PC-9 (cell line): ENCODE results near the gene PDE1C. TPM values are rescaled to one million over a fixed set of nuclear protein-coding genes. Genes with fewer than 3 reads are reported as not detected.

Source experiments
- BruUV-seq: library from RNA; stranded (reverse); fragments of 400-500 nt; replicated peaks from 2 replicates; lab custom pipeline; 2021; lab: Mats Ljungman, UMichigan
- CTCF ChIA-PET: fragments of 300-600 bp; sonication (Branson Sonifier 250); formaldehyde crosslinking; loops from one replicate; lab custom pipeline; 2022; ENCODE audit warnings: antibody characterized with exemption; lab: Charles Lee
- POLR2A ChIA-PET: fragments of 300-600 bp; sonication (Branson Sonifier 250); formaldehyde crosslinking; loops from one replicate; lab custom pipeline; 2022; ENCODE audit warnings: antibody characterized with exemption; ENCODE audit not compliant: unreplicated experiment; lab: Charles Lee
- DNase-seq, 2 experiments: peaks; one replicate each; pipeline versions ENCODE4 v3.0.0 to v3.0.0-alpha.2; 2015 to 2022; ENCODE audit warnings: mixed read lengths in 1 of 2
- H2AFZ ChIP-seq: fragments of 200-600 bp; sonication (generic); 2 replicates; pipeline ENCODE4 v1.8.1; 2017; ENCODE audit warnings: antibody characterized with exemption
- H3F3A ChIP-seq: fragments of 200-600 bp; sonication (generic); 2 replicates; pipeline ENCODE4 v1.8.1; 2017; ENCODE audit warnings: antibody characterized with exemption, mild to moderate bottlenecking, low read depth; ENCODE audit not compliant: insufficient read depth
- H3K27ac ChIP-seq: fragments of 200-600 bp; sonication (generic); 2 replicates; pipeline ENCODE4 v1.6.1; 2016; ENCODE audit warnings: mixed run types
- H3K27me3 ChIP-seq: fragments of 200-600 bp; sonication (generic); 2 replicates; pipeline ENCODE4 v1.6.1; 2016; ENCODE audit warnings: low read depth, mixed run types; ENCODE audit not compliant: insufficient read depth
- H3K36me3 ChIP-seq: fragments of 200-600 bp; sonication (generic); 2 replicates; pipeline ENCODE4 v1.6.1; 2016; ENCODE audit warnings: low read depth, mixed run types
- H3K4me1 ChIP-seq: fragments of 200-600 bp; sonication (generic); replicated peaks from 2 replicates; pipeline ENCODE4 v1.6.1; 2016; ENCODE audit warnings: mixed run types; ENCODE audit not compliant: insufficient read depth
- H3K4me2 ChIP-seq: fragments of 200-600 bp; sonication (generic); 2 replicates; pipeline ENCODE4 v1.6.1; 2017; ENCODE audit warnings: mixed run types
- H3K4me3 ChIP-seq: fragments of 200-600 bp; sonication (generic); 2 replicates; pipeline ENCODE4 v1.6.1; 2016; ENCODE audit warnings: mixed run types
- H3K79me2 ChIP-seq: fragments of 200-600 bp; sonication (generic); 2 replicates; pipeline ENCODE4 v1.6.1; 2017; ENCODE audit warnings: low read depth, mixed run types
- H3K9me2 ChIP-seq: fragments of 200-600 bp; sonication (generic); 2 replicates; pipeline ENCODE4 v1.8.1; 2017; ENCODE audit warnings: mild to moderate bottlenecking; ENCODE audit not compliant: insufficient read depth
- H3K9me3 ChIP-seq: fragments of 200-600 bp; sonication (generic); 2 replicates; pipeline ENCODE4 v1.8.1; 2016; ENCODE audit warnings: low read depth; ENCODE audit not compliant: insufficient read depth
- H4K20me1 ChIP-seq: fragments of 200-600 bp; sonication (generic); 2 replicates; pipeline ENCODE4 v1.8.1; 2017; ENCODE audit not compliant: insufficient read depth
- EZH2 ChIP-seq: fragments of 200-600 bp; sonication (generic); IDR thresholded peaks from 2 replicates; pipeline ENCODE4 v1.8.0; 2017; ENCODE audit warnings: antibody characterized with exemption, low read depth
- intact Hi-C: fragments of 100-400 bp; cut with micrococcal nuclease; formaldehyde crosslinking; loops from one replicate; pipeline ENCODE4 v1.10.0; 2022; ENCODE audit not compliant: unreplicated experiment
- total RNA-seq: library from RNA; stranded (reverse); gene quantifications from 2 replicates; pipeline ENCODE4 v1.2.3, GENCODE V29; 2021
- TF ChIP-seq, protein P1 (sequence below): fragments of 200-600 bp; sonication (generic); conservative IDR thresholded peaks from 2 replicates; pipeline ENCODE4 v1.6.1; 2017; ENCODE audit warnings: mixed run types, antibody characterized with exemption, mild to moderate bottlenecking, moderate library complexity

PDE1C gene
- total RNA-seq, 1 experiment from 2014 or later, result 1.7 TPM

DNA sequence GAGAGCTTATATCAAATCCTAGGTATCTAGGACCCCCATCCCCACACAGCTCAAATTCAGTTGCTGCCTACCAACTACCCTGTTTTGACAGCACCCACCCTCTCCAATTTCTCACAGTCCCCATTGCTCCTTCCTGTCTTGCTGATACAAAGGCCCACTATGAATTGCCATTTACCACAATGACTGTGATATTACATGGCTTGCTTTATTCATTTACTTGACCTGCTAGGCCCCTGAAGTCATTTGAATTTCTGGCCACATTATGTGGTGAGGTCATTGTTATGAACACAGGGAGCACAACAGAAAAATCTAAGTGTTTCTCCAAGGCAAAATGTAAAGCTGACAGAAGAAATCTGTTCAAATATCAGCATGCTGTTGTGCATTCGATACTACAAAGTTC is 281.8 kb downstream of the PDE1C start:
- Histone ChIP-seq H3K4me3 (no peak overlapping the region), H3K27me3 (no peaks in the 10 kb centered on the region), H3K9me2 (no peaks in the 10 kb centered on the region), H3K4me1 (no peaks in the 10 kb centered on the region), H3K9me3 (no peaks in the 10 kb centered on the region), H3K27ac (no peak overlapping the region), H3K36me3 (no peaks in the 10 kb centered on the region), H3F3A (no peaks in the 10 kb centered on the region), H3K79me2 (no peaks in the 10 kb centered on the region), H4K20me1 (no peaks in the 10 kb centered on the region), H3K4me2 (no peak overlapping the region), H2AFZ (no peak overlapping the region)
- CTCF ChIA-PET, result no interaction called here
- no TSS peak for BruUV-seq
- DNase-seq, result no peak
- intact Hi-C loops, result no loop called here
- POLR2A ChIA-PET, result no interaction called here
- TF ChIP-seq EZH2, result no peak
- TF ChIP-seq, protein P1, sequence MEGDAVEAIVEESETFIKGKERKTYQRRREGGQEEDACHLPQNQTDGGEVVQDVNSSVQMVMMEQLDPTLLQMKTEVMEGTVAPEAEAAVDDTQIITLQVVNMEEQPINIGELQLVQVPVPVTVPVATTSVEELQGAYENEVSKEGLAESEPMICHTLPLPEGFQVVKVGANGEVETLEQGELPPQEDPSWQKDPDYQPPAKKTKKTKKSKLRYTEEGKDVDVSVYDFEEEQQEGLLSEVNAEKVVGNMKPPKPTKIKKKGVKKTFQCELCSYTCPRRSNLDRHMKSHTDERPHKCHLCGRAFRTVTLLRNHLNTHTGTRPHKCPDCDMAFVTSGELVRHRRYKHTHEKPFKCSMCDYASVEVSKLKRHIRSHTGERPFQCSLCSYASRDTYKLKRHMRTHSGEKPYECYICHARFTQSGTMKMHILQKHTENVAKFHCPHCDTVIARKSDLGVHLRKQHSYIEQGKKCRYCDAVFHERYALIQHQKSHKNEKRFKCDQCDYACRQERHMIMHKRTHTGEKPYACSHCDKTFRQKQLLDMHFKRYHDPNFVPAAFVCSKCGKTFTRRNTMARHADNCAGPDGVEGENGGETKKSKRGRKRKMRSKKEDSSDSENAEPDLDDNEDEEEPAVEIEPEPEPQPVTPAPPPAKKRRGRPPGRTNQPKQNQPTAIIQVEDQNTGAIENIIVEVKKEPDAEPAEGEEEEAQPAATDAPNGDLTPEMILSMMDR, result no peak

DNA sequence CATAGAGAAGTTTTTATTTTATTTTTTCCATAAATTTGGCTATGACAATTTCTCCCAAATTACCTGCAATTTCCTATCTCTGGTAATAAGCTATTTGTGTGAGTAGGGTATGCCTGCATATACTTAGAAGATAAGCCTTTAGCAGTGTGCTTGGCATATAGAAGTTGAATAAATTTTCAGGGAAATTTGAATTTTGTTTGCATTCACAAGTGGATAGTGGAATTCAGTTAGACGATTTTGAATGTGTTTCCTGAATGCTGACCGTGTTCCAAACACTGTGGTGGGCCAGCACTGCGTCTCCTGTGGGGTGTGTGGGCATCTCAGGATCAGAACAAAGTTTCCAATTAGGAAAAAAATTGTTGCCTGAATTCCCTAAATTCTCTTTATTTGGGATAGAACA is 283.9 kb downstream of the PDE1C start:
- Histone ChIP-seq H3K4me2 (no peak overlapping the region), H3F3A (no peaks in the 10 kb centered on the region), H3K4me1 (no peaks in the 10 kb centered on the region), H4K20me1 (no peaks in the 10 kb centered on the region), H3K79me2 (no peaks in the 10 kb centered on the region), H3K27me3 (no peaks in the 10 kb centered on the region), H3K4me3 (no peak overlapping the region), H2AFZ (no peak overlapping the region), H3K9me2 (no peaks in the 10 kb centered on the region), H3K36me3 (no peaks in the 10 kb centered on the region), H3K27ac (no peak overlapping the region), H3K9me3 (no peaks in the 10 kb centered on the region)
- no TSS peak for BruUV-seq
- CTCF ChIA-PET, result no interaction called here
- POLR2A ChIA-PET, result no interaction called here
- DNase-seq, result no peak
- intact Hi-C loops, result no loop called here
- no peak for TF ChIP-seq EZH2
- TF ChIP-seq, protein P1, result no peak

DNA sequence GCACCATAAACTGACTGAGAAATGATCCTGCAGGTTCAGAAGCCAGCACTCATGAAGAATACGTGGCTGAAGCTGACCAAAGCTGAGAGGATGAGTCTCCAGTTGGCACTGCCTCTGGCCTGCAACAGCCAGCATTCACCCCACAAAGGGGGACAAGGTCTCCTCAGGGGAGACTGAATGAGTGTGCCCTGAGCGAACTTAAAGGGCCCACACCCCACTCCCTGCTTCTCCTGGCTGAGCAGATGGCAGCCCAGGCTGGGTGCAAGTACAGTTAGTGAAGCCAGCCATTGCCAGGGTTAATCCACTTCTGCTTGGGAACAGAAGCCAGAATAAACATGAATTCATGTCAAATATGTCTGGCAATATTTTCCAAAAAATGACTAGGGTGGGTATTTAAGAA is 285.1 kb downstream of the PDE1C start:
- Histone ChIP-seq H3K27ac (no peak overlapping the region), H2AFZ (no peak overlapping the region), H3K79me2 (no peaks in the 10 kb centered on the region), H3K4me3 (no peak overlapping the region), H3K9me3 (no peaks in the 10 kb centered on the region), H3F3A (no peaks in the 10 kb centered on the region), H3K4me1 (no peaks in the 10 kb centered on the region), H4K20me1 (no peaks in the 10 kb centered on the region), H3K4me2 (no peak overlapping the region), H3K9me2 (no peaks in the 10 kb centered on the region), H3K36me3 (no peaks in the 10 kb centered on the region), H3K27me3 (no peaks in the 10 kb centered on the region)
- POLR2A ChIA-PET, result no interaction called here
- CTCF ChIA-PET, result no interaction called here
- intact Hi-C loops, result no loop called here
- no peak for DNase-seq
- no peak for TF ChIP-seq EZH2
- TF ChIP-seq, protein P1, result no peak
- BruUV-seq, result no TSS peak
